H1 (cell line): ENCODE results near the gene TC2N. TPM values are rescaled to one million over a fixed set of nuclear protein-coding genes. Genes with fewer than 3 reads are reported as not detected.

ENCODE experiments used
- CTCF ChIA-PET: fragments of 300-600 bp; sonication (Branson Sonifier 250); formaldehyde crosslinking; loops from one replicate; lab custom pipeline; 2021; ENCODE audit not compliant: partially characterized antibody; lab: Charles Lee
- POLR2A ChIA-PET: fragments of 300-600 bp; sonication (Branson Sonifier 250); formaldehyde crosslinking; loops from one replicate; lab custom pipeline; 2021; ENCODE audit warnings: inconsistent platforms; ENCODE audit not compliant: partially characterized antibody; lab: Charles Lee
- DNase-seq, 2 experiments: peaks; one replicate each; pipeline versions ENCODE4 v3.0.0 to v3.0.0-alpha.2; 2010 to 2022; ENCODE audit warnings: low spot score in 2 of 2, low read depth in 1 of 2, mixed read lengths in 1 of 2
- FAIRE-seq: peaks from 2 replicates; lab custom pipeline; 2011; peaks lifted over from hg19 to GRCh38; lab: Jason Lieb, UNC
- H2AFZ ChIP-seq: 2 replicates; pipeline ENCODE4 v1.8.1; 2012; ENCODE audit warnings: low read length, inconsistent platforms
- H2AK5ac ChIP-seq: 2 replicates; pipeline ENCODE4 v1.6.1; 2013; ENCODE audit warnings: low read depth, low read length
- H2BK120ac ChIP-seq: replicated peaks from 2 replicates; pipeline ENCODE3; 2013; ENCODE audit warnings: low read depth, low read length, inconsistent platforms
- H2BK12ac ChIP-seq: 2 replicates; pipeline ENCODE4 v1.6.1; 2013; ENCODE audit warnings: low read depth, low read length
- H2BK15ac ChIP-seq: 2 replicates; pipeline ENCODE4 v1.6.1; 2013; ENCODE audit warnings: low read length
- H2BK20ac ChIP-seq: 2 replicates; pipeline ENCODE4 v1.6.1; 2013; ENCODE audit warnings: low read length
- H2BK5ac ChIP-seq: 2 replicates; pipeline ENCODE4 v1.6.1; 2013; ENCODE audit warnings: low read depth, low read length
- H3K14ac ChIP-seq: 2 replicates; pipeline ENCODE4 v1.6.1; 2013; ENCODE audit warnings: inconsistent platforms; ENCODE audit not compliant: insufficient read length
- H3K18ac ChIP-seq: 2 replicates; pipeline ENCODE4 v1.6.1; 2013; ENCODE audit warnings: low read length; ENCODE audit errors: extremely low read depth
- H3K23ac ChIP-seq: 2 replicates; pipeline ENCODE4 v1.6.1; 2013; ENCODE audit warnings: inconsistent platforms; ENCODE audit not compliant: insufficient read length
- H3K23me2 ChIP-seq: 2 replicates; pipeline ENCODE4 v1.6.1; 2013; ENCODE audit warnings: low read depth, low read length
- H3K27ac ChIP-seq: 2 replicates; pipeline ENCODE4 v1.6.1; 2011; ENCODE audit warnings: low read depth, low read length, inconsistent platforms
- H3K27me3 ChIP-seq, 4 experiments: replicated peaks in 1 of 4; 1 replicate in 1 of 4; 2 replicates in 3 of 4; pipeline versions ENCODE4 v1.6.1 to v1.8.1; 2011 to 2013; ENCODE audit warnings: low read length in 3 of 4, mild to moderate bottlenecking in 3 of 4, inconsistent platforms in 2 of 4, mixed read lengths in 2 of 4, moderate library complexity in 1 of 4; ENCODE audit not compliant: control insufficient read depth in 3 of 4, insufficient read depth in 3 of 4; ENCODE audit errors: extremely low read depth in 1 of 4
- H3K36me3 ChIP-seq, 4 experiments: 2 replicates each; pipeline versions ENCODE4 v1.6.1 to v1.8.1; 2011 to 2013; ENCODE audit warnings: mild to moderate bottlenecking in 4 of 4, low read length in 3 of 4, moderate library complexity in 2 of 4, control low read depth in 1 of 4, inconsistent platforms in 1 of 4; ENCODE audit not compliant: insufficient read depth in 4 of 4, control insufficient read depth in 2 of 4
- H3K4ac ChIP-seq: replicated peaks from 2 replicates; pipeline ENCODE3; 2013; ENCODE audit warnings: low read length, low read depth, mixed read lengths, inconsistent platforms; ENCODE audit not compliant: insufficient read length
- H3K4me1 ChIP-seq, 4 experiments: replicated peaks in 1 of 4; 1 replicate in 1 of 4; 2 replicates in 3 of 4; pipeline versions ENCODE4 v1.6.1 to v1.8.1; 2011 to 2013; ENCODE audit warnings: low read length in 3 of 4, inconsistent platforms in 2 of 4, mixed read lengths in 1 of 4; ENCODE audit not compliant: insufficient read depth in 4 of 4, control insufficient read depth in 3 of 4
- H3K4me2 ChIP-seq, 2 experiments: 2 replicates each; pipeline versions ENCODE4 v1.6.1 to v1.8.1; 2011 to 2013; ENCODE audit warnings: low read depth in 2 of 2, low read length in 2 of 2, control low read depth in 1 of 2, inconsistent platforms in 1 of 2, mild to moderate bottlenecking in 1 of 2; ENCODE audit not compliant: insufficient read depth in 1 of 2
- H3K4me3 ChIP-seq, 4 experiments: fragments of 200-600, 300-600 bp in 1 of 4; sonication (generic), shearing (Covaris generic), sonication (Bioruptor Twin) in 1 of 4; 2 replicates each; pipeline versions ENCODE4 v1.5.1 to v1.8.1; 2011 to 2016; ENCODE audit warnings: low read length in 4 of 4, low read depth in 3 of 4, control low read depth in 2 of 4, inconsistent platforms in 2 of 4, mild to moderate bottlenecking in 2 of 4, mixed read lengths in 1 of 4, moderate library complexity in 1 of 4; ENCODE audit not compliant: insufficient read depth in 2 of 4; ENCODE audit errors: extremely low read depth in 1 of 4
- H3K56ac ChIP-seq: replicated peaks from 2 replicates; pipeline ENCODE3; 2013; ENCODE audit warnings: low read depth, mild to moderate bottlenecking, mixed read lengths, low read length, inconsistent platforms; ENCODE audit not compliant: insufficient read length
- H3K79me1 ChIP-seq: 2 replicates; pipeline ENCODE4 v1.6.1; 2013; ENCODE audit warnings: low read depth, low read length, control low read depth
- H3K79me2 ChIP-seq, 2 experiments: 2 replicates each; pipeline versions ENCODE4 v1.6.1 to v1.8.1; 2012 to 2013; ENCODE audit warnings: low read length in 2 of 2, mild to moderate bottlenecking in 2 of 2, inconsistent platforms in 1 of 2; ENCODE audit not compliant: insufficient read depth in 2 of 2, control insufficient read depth in 1 of 2
- H3K9ac ChIP-seq, 4 experiments: replicated peaks in 1 of 4; 1 replicate in 1 of 4; 2 replicates in 3 of 4; pipeline versions ENCODE4 v1.6.1 to v1.8.1; 2011 to 2013; ENCODE audit warnings: low read depth in 3 of 4, low read length in 3 of 4, control low read depth in 2 of 4, mild to moderate bottlenecking in 2 of 4, moderate library complexity in 2 of 4, inconsistent platforms in 1 of 4; ENCODE audit errors: extremely low read depth in 1 of 4
- H3K9me3 ChIP-seq, 2 experiments: 2 replicates each; pipeline versions ENCODE4 v1.6.1 to v1.8.1; 2012 to 2013; ENCODE audit warnings: mild to moderate bottlenecking in 2 of 2, moderate library complexity in 2 of 2, control low read depth in 1 of 2, inconsistent platforms in 1 of 2, low read depth in 1 of 2, low read length in 1 of 2, mixed read lengths in 1 of 2; ENCODE audit not compliant: insufficient read depth in 2 of 2
- H4K20me1 ChIP-seq, 2 experiments: replicated peaks in 1 of 2; 2 replicates each; pipeline versions ENCODE3 to v1.8.1; 2011 to 2013; ENCODE audit warnings: inconsistent platforms in 2 of 2, low read length in 2 of 2, mild to moderate bottlenecking in 1 of 2; ENCODE audit not compliant: insufficient read depth in 2 of 2, control insufficient read depth in 1 of 2
- H4K5ac ChIP-seq: 2 replicates; pipeline ENCODE4 v1.6.1; 2013; ENCODE audit warnings: low read length, low read depth, mixed read lengths, inconsistent platforms; ENCODE audit not compliant: insufficient read length
- H4K8ac ChIP-seq: 2 replicates; pipeline ENCODE4 v1.8.0; 2013; ENCODE audit warnings: mild to moderate bottlenecking, moderate library complexity, low read length, inconsistent platforms; ENCODE audit not compliant: insufficient read depth; ENCODE audit errors: extremely low read depth
- H4K91ac ChIP-seq: replicated peaks from 2 replicates; pipeline ENCODE3; 2013; ENCODE audit warnings: low read length, mixed read lengths, inconsistent platforms; ENCODE audit not compliant: insufficient read length
- ASH2L ChIP-seq: fragments of 200-600, 300-600 bp; sonication (generic); IDR thresholded peaks from one replicate; pipeline ENCODE4 v1.7.1; 2017; ENCODE audit warnings: low read length
- ATF3 ChIP-seq: IDR thresholded peaks from 2 replicates; pipeline ENCODE4 v1.6.1; 2011; ENCODE audit warnings: low read depth, mild to moderate bottlenecking, low read length; ENCODE audit not compliant: insufficient read depth
- BRCA1 ChIP-seq: IDR thresholded peaks from 2 replicates; pipeline ENCODE4 v1.6.1; 2012; ENCODE audit warnings: low read depth, low read length, improper control_type of control experiment
- CBX8 ChIP-seq: fragments of 300-800, 300-1000 bp; sonication (generic); IDR thresholded peaks from 2 replicates; pipeline ENCODE4 v1.7.1; 2016; ENCODE audit warnings: low read depth, low read length, borderline replicate concordance
- CEBPB ChIP-seq: IDR thresholded peaks from 2 replicates; pipeline ENCODE4 v1.6.1; 2012; ENCODE audit warnings: low read depth, low read length
- CREB1 ChIP-seq: IDR thresholded peaks from 2 replicates; pipeline ENCODE4 v1.6.1; 2012; ENCODE audit warnings: inconsistent platforms
- CTBP2 ChIP-seq: IDR thresholded peaks from 2 replicates; pipeline ENCODE4 v1.7.0; 2011; ENCODE audit warnings: borderline replicate concordance, mild to moderate bottlenecking, moderate library complexity, mixed read lengths, low read length; ENCODE audit not compliant: insufficient read depth, insufficient read length
- MAFK ChIP-seq: IDR thresholded peaks from 2 replicates; pipeline ENCODE4 v1.6.1; 2012; ENCODE audit warnings: low read depth, mild to moderate bottlenecking, improper control_type of control experiment, low read length
- POLR2A ChIP-seq, 2 experiments: IDR thresholded peaks; 1 replicate in 1 of 2; 2 replicates in 1 of 2; pipeline ENCODE4 v1.6.1; 2011; ENCODE audit warnings: low read depth in 2 of 2, low read length in 2 of 2, mild to moderate bottlenecking in 2 of 2; ENCODE audit errors: control extremely low read depth in 1 of 2
- RAD21 ChIP-seq, 2 experiments: IDR thresholded peaks in 1 of 2; conservative IDR thresholded peaks in 1 of 2; 2 replicates each; pipeline ENCODE4 v1.6.1; 2011; ENCODE audit warnings: low read depth in 2 of 2, low read length in 2 of 2, improper control_type of control experiment in 1 of 2, inconsistent platforms in 1 of 2, mild to moderate bottlenecking in 1 of 2, moderate library complexity in 1 of 2
- RFX5 ChIP-seq: IDR thresholded peaks from 2 replicates; pipeline ENCODE4 v1.6.1; 2011; ENCODE audit warnings: low read depth, low read length, improper control_type of control experiment, borderline replicate concordance
- RNF2 ChIP-seq: fragments of 200-900, 300-1000 bp; sonication (generic); IDR thresholded peaks from 2 replicates; pipeline ENCODE4 v1.7.1; 2016; ENCODE audit warnings: borderline replicate concordance, low read depth, mild to moderate bottlenecking, antibody characterized with exemption, low read length; ENCODE audit not compliant: poor library complexity, severe bottlenecking; ENCODE audit errors: missing control alignments
- SUZ12 ChIP-seq: fragments of 200-600 bp; sonication (generic); IDR thresholded peaks from 2 replicates; pipeline ENCODE4 v1.6.1; 2012; ENCODE audit warnings: mild to moderate bottlenecking, inconsistent platforms, low read length, moderate library complexity, mixed read lengths
- TAF7 ChIP-seq: optimal IDR thresholded peaks from 2 replicates; pipeline ENCODE3; 2011; ENCODE audit warnings: low read depth, mild to moderate bottlenecking, inconsistent platforms, low read length, moderate library complexity, borderline replicate concordance
- WGBS, 2 experiments: shearing (Covaris generic) in 1 of 2; methylation state at CpG; one replicate each; pipeline versions ENCODE4 v1.1.6 to v1.1.7; 2013 to 2015; ENCODE audit warnings: low lambda C conversion rate in 2 of 2, mixed read lengths in 2 of 2, inconsistent platforms in 1 of 2, low coverage in 1 of 2, missing lambda C conversion rate in 1 of 2; ENCODE audit not compliant: insufficient replicate concordance in 2 of 2, insufficient coverage in 1 of 2, insufficient read length in 1 of 2; ENCODE audit errors: extremely low coverage in 1 of 2, missing lambda C conversion rate in 1 of 2; 5-methylcytosine and 5-hydroxymethylcytosine counted together
- polyA plus RNA-seq, 7 experiments: library from polyadenylated mRNA; depleted of rRNA in 3 of 7; stranded (reverse) in 5 of 7; unstranded in 2 of 7; fragments of >200 nt in 5 of 7; fragments of 200-250 nt in 2 of 7; gene quantifications; 1 replicate in 5 of 7; 2 replicates in 1 of 7; 4 replicates in 1 of 7; pipeline versions ENCODE4 v1.2.1 to v1.2.3, GENCODE V29; 2011 to 2013; ENCODE audit warnings: missing spikeins in 2 of 7, mixed read lengths in 2 of 7
- total RNA-seq: library from RNA; stranded (reverse); fragmentation: NEBNext Ultra II Directional; extraction: Animal tissue kit (Norgen Biotek cat#: 25700); gene quantifications from 2 replicates; pipeline ENCODE4 v1.2.1, GENCODE V29; 2021

TC2N gene
- total and polyA plus RNA-seq, 2 of the 8 experiments (the other 6 are each of a cell fraction or from before 2014, with no cell fraction given) = 9.7 to 36.2 TPM

- no peak overlapping the region for H2BK20ac ChIP-seq
- no peak overlapping the region for H3K4me2 ChIP-seq
- H2BK5ac ChIP-seq = no peak overlapping the region
- H3K27me3 ChIP-seq = no peaks in the 10 kb centered on the region
- no peak overlapping the region for H3K27ac ChIP-seq
- H3K23me2 ChIP-seq = no peaks in the 10 kb centered on the region
- H3K79me2 ChIP-seq = no peaks in the 10 kb centered on the region
- H2BK120ac ChIP-seq = no peak overlapping the region
- no peak for FAIRE-seq
- H3K9ac ChIP-seq = no peak overlapping the region
- H3K56ac ChIP-seq = no peak overlapping the region
- H2BK15ac ChIP-seq = no peak overlapping the region
- ChIA-PET POLR2A (interaction anchor here (0.7 kb wide), 1 partner anchor 47 kb away, joined by 3 read pairs; no protein-coding TSS in a partner anchor), CTCF (interaction anchor here (0.9 to 2.4 kb wide), 5 partner anchors 10 to 227 kb away, joined by 3 to 10 read pairs (median 4); no protein-coding TSS in a partner anchor)
- 96% methylated on average over 5 of the region's 5 CpGs; no CpG with 5 or more reads in 1 of the 2 experiments for WGBS, 2 experiments
- H4K8ac ChIP-seq = no peak overlapping the region
- H4K91ac ChIP-seq = no peak overlapping the region
- H3K79me1 ChIP-seq = no peaks in the 10 kb centered on the region
- H3K4ac ChIP-seq = no peak overlapping the region
- H3K9me3 ChIP-seq = no peaks in the 10 kb centered on the region
- no peaks in the 10 kb centered on the region; a peak in 1 of 7 replicates for H3K4me1 ChIP-seq
- H3K23ac ChIP-seq = no peak overlapping the region
- no peak overlapping the region for H2AFZ ChIP-seq
- DNase-seq = no peak
- H2BK12ac ChIP-seq = no peak overlapping the region
- H4K20me1 ChIP-seq = no peaks in the 10 kb centered on the region
- no peak overlapping the region for H4K5ac ChIP-seq
- no peak overlapping the region for H3K14ac ChIP-seq
- no peak overlapping the region for H3K18ac ChIP-seq
- no peak overlapping the region for H3K4me3 ChIP-seq
- H2AK5ac ChIP-seq = no peak overlapping the region
- no peaks in the 10 kb centered on the region for H3K36me3 ChIP-seq
- TF ChIP-seq BRCA1 (no peak), ASH2L (no peak), CBX8 (no peak), RNF2 (no peak), SUZ12 (no peak), POLR2A (IDR thresholded peaks at IDR 0.05; ENCODE audit: control extremely low read depth in 1 of 2, low read depth in 2 of 2, low read length in 2 of 2) (no peak), TAF7 (no peak), ATF3 (no peak), RAD21 (IDR thresholded peaks at IDR 0.05 in 1 of 2, conservative IDR thresholded peaks at IDR 0.05 in 1 of 2; ENCODE audit: low read depth in 2 of 2, low read length in 2 of 2) (no peak), MAFK (no peak), CREB1 (no peak), RFX5 (no peak), CEBPB (no peak), CTBP2 (no peak)
Observed at GRCh38 chr14:91882369-91882768, 15.0 kb upstream of the TC2N start.
